KBM-7 (cell line): ENCODE measurements around the gene B4GALNT2.
"Not testable (repeated sequence)": the region's sequence is repeated elsewhere in the genome, so short reads cannot be mapped to it uniquely, and the experiment has no call there.

Source experiments
- DNase-seq: peaks from one replicate; pipeline ENCODE4 v3.0.0-alpha.2; 2015
- in situ Hi-C: fragments of 300-500 bp; cut with MboI; formaldehyde crosslinking; loops from 2 replicates; pipeline ENCODE4 v1.14.3; 2020; ENCODE audit warnings: low sequenced_read_pairs, low pct_unique_long_range_greater_than_20kb, mixed read lengths

B4GALNT2 gene

DNA sequence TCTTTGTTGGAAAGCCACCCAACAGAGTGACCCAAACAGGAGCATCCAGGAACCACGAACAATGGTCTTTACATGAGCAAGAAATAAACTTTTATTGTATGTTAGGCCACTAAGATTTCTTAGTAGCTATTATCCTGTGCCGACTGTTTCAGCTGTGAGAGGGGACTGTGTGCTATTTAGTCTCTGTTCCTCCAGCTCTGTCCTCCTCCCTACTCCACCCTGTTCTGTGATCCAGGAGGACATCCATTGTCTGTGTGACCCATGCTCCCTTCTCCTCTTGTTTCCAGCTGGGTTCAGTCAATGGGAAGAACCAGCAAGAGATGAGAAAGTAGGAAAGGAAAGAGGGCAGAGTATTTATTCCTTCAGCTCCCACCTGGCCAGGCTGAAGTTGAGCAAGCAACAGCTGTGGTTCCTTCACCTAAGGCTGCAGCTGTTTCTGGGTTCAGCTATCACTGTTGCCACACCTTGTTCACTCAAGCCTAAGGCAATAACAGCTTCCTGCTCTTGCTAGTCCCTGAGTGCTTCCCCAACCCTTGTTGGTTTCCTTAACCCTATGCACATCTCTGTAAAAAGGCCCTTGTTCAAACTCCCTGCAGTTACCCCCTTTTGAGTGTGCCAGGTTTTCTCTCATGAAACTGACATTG lies 14.9 kb upstream of the B4GALNT2 start:
- DNase-seq: no peak
- in situ Hi-C loops: no loop called here

DNA sequence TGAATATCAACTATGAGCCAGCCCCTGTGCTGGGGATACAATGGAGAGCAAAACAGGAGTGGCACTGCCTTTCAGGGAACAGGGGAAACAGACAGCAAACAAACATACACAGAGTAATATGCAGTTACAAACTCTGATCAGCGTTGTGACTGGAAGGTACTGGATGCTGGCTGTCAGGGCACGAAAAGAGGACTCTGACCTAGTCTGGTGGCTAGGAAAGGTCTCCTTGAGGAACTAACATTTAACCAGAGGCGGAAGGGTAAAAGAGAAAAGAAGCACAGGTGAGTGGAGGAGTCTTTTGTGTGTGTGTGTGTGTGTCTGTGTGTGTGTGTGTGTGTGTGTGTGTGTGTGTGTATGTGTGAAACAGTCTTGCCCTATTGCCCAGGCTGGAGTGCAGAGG lies 12.4 kb upstream of the B4GALNT2 start:
- in situ Hi-C loops: no loop called here
- DNase-seq: no peak

DNA sequence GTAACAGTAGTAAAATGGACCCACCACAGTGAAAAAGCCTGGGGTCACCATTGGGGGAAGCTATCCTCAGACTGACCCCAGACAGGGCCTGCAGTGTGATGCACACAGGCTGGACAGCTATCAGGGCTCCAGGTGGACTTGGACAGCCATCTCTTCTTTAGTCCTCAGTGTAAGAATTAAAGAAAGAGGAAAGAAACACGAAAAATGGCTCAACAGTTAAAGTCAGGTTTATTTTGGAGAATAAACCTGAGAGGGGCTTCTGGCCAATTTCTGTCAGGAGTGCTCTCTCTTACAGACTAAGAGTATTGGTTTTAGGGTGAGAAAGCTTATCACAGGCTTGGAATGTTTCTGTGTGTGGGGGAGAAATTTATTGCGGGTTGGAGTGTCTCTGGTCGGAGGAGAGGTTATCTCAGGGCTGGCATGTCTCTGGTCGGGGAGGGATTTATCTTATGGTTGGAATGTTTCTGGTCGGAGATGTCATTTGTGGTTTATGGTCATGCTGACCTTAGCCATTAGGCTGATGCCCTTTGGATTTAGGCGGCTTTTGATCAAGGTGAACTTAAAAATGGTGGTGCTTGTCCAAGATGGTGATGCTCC lies 10.8 kb upstream of the B4GALNT2 start:
- DNase-seq: no peak
- in situ Hi-C loops: no loop called here

DNA sequence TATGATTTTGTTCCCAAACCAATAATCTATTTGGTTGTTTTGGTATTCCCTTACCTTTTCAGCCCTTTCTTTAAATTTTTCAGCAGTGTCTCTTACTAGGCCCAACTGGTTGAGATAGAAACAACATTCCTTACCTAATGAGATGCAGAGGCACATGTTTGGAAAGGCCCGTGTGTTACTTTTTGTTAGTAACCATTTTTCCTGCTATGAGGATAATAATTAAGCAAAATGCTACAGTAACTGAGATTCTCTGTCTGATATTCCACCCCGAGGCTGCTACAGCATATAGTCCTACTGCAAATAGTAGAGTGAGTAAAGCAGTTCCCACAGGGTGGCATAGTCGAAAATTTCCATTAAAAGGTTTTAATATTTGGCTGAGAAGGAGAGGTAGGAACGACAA lies 10.0 kb upstream of the B4GALNT2 start:
- no peak for DNase-seq
- in situ Hi-C loops: no loop called here

DNA sequence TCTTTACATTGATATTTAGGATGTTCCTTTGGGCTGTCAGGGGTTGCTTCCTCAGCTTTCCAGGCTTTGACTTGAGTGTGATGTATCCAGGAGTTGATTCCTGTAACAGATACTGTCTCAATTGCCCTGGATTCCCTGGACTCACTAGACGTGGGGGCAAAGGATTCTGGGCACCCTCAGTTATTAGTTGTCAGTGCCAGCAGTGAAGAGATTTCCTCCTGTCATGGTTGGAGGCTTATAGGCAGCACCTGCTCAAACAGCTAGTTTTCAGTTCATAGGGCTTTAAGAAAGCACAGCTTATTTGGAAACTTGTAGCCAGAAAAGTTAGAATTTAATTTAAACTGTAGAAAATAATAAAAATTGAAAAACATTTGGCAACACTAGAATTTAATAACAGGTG lies 9.5 kb upstream of the B4GALNT2 start:
- DNase-seq: no peak
- in situ Hi-C loops: no loop called here

DNA sequence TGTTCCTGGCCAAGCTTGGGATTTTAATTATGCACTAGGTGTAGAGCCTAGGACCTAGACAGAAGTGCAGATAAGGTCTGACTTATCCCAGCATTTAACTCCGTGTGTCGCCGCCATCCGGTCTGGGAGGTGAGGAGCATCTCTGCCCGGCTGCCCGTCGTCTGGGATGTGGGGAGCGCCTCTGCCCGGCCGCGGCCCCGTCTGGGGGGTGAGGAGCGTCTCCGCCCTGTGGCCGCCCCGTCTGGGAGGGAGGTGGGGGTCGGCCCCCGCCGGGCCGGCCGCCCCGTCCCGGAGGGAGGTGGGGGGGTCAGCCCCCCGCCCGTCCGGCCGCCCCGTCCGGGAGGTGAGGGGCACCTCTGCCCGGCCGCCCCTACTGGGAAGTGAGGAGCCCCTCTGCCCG lies 7.1 kb upstream of the B4GALNT2 start:
- no peak for DNase-seq
- in situ Hi-C loops: no loop called here

DNA sequence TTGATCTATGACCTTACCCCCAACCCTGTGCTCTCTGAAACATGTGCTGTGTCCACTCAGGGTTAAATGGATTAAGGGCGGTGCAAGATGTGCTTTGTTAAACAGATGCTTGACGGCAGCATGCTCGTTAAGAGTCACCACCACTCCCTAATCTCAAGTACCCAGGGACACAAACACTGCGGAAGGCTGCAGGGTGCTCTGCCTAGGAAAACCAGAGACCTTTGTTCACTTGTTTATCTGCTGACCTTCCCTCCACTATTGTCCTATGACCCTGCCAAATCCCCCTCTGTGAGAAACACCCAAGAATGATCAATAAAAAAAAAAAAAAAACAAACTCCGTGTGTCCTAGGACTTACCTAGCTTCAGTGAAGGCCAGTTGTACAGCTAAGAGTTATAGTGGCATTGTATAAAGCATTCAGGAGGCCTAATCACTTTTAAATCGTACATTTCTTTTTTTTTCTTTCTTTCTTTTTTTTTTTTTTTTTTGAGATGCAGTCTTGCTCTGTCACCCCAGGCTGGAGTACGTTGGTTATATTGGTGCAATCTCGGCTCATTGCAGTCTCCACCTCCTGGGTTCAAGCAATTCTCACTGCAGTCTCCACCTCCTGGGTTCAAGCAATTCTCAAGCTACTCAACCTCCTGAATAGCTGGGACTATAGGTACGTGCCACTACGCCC lies 6.2 kb upstream of the B4GALNT2 start:
- in situ Hi-C loops, DNase-seq: not testable (repeated sequence)

DNA sequence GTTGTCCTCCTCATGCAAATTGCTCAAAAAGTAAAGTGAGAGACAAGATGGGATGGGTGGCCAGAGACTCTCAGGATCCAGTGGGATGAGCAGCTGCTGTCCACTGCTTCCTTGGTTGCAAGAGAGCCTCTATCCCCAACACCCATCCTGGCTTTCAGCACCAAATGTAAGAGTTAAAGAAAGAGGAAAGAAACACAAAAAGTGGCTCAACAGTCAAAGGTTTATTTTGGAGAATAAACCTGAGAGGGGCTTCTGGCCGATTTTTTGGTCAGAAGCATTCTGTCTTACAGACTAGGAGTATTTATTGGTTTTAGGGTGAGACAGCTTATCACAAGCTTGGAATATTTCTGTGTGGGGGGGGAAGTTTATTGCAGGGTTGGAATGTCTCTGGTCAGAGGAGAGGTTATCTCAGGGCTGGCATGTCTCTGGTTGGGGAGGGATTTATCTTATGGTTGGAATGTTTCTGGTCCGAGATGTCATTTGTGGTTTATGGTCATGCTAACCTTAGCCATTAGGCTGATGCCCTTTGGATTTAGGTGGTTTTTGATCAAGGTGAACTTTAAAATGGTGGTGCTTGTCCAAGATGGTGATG lies 3.1 kb upstream of the B4GALNT2 start:
- in situ Hi-C loops, DNase-seq: not testable (repeated sequence)

DNA sequence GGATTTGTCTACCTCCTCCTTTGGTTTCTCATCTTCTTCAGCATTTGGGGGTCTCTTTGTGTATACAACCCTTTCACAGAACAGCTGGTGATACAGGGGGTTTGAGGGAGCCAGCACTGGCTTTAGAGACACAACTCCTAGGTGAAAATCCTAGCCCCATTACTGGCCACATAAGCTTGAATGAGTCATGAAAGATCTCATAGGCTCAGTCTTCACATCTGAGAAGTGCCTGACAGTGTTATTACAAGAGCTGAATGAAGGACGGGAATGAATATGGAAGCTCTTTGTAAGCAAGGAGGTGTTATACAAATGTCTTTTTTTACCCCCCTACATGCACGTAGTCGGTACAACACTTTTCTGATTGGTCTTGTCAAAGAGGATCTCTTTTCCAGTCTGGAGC lies 1.7 kb upstream of the B4GALNT2 start:
- DNase-seq: no peak
- in situ Hi-C loops: no loop called here

DNA sequence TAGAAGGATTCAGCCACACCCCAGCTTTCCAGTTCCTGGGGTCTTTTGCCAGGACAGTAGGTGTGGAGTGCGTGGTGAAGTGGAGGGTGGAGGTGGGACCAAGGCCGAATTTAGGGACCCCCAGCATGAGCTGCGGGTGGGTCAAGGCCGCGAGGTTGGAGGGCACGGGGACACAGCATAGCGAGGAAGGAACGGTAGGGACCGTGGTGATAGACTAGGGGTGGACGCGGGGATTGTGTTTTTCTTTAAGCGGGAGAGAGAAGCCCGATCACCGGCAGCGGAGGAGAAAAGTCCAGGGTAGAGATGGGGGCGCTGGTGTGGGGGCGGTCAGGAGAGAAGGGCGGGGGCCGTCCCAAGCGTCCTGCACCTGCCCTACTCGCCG lies 261 bp upstream of the B4GALNT2 start:
- in situ Hi-C loops: no loop called here
- no peak for DNase-seq

DNA sequence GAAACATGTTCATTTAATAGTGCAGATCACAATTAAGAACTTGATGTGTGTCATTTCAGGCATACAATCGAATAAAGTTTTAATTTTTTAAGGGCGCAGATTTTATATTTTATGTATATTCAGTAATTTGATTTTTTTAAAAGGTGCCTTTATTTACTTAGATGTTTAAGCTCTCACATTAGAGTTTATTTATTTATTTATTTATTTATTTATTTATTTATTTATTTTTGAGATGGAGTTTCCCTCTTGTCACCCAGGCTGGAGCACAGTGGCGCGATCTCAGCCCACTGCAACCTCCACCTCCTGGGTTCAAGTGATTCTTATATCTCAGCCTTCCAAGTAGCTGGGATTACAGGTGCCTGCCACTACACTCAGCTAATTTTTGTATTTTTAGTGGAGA lies 3.8 kb downstream of the B4GALNT2 start:
- in situ Hi-C loops: no loop called here
- no peak for DNase-seq

DNA sequence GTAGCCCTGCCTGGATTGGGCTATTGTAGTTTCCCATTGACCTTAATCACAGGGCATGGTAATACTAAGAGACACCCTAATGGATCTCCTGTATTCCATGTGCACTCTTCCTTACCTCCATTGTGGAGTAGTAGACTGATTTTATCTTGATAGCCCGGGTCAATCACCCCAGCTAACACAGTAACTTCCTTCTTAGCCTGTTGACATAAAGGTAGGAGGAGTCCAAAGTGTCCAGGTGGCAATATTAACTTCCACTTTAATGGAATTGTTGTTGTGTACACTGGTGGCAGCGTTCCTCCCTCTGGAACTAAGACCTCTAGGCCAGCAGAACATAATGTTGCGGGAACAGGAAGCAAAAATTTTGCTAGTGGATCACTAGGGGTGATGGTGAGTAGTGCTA lies 13.1 kb downstream of the B4GALNT2 start:
- DNase-seq, in situ Hi-C loops: not testable (repeated sequence)

DNA sequence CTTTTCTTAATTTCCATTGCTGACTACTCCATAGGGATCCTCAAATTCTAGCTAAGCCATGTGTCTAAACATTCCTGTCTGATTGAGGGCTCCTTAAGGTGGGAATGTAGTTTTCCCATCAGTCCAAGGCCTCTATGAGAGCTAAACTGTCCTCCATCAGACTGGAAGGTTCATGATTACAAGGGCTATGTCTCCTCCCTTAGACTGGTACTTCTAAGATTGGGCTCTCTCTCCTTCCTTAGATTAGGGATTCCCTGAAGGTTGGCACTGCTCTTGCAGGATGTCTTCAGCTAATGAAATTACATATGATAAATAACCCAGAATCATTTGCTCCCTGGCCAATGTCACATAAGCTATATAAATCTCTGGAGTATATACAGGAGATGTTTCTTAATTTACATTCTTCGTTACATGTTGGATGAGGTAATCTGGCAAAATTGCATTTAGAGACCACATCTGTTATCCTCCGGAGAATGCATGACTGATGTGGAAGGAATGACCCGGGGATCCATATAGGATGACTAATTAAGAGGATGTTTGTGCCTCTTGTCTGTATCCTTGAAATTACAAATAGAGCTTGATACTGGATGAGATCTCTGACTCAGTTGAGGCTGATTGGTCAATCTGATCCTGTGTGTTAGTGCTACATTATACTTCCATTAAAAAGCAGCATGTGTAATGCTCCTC lies 14.2 kb downstream of the B4GALNT2 start:
- no peak for DNase-seq
- in situ Hi-C loops: no loop called here

DNA sequence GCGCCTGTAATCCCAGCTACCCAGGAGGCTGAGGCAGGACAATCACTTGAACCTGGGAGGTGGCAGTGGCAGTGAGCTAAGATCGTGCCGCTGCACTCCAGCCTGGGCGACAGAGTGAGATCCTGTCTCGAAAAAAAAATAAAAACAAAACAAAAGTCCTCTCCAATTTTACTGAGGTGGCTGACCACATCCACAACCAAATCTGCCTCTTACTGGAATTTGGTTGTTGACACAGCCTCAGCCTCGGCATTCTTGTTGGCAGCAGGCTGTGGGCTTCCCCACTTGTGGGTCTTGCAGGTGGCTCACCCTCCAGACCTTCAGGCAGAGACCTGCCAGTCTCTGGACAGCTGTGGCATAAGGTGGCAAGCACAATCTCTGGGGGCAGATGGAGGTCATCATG lies 15.6 kb downstream of the B4GALNT2 start:
- no peak for DNase-seq
- in situ Hi-C loops: no loop called here

DNA sequence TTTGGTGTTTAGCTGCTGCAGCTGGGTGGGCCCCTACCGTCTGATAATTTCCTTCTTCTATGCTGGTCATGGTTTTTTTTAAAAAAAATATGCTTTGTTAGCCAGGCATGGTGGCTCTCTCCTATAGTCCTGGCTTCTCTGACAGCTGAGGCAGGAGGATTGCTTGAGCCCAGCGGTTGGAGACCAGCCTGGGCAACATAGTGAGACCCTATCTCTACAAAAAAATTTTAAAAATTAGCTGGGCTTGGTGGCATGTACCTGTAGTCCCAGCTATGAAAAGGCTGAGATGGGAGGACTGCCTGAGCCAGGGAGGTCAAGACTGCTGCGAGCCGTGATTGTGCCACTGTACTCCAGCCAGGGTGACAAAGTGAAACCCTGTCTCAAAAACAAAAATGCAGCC lies 19.4 kb downstream of the B4GALNT2 start:
- no peak for DNase-seq
- in situ Hi-C loops: no loop called here

DNA sequence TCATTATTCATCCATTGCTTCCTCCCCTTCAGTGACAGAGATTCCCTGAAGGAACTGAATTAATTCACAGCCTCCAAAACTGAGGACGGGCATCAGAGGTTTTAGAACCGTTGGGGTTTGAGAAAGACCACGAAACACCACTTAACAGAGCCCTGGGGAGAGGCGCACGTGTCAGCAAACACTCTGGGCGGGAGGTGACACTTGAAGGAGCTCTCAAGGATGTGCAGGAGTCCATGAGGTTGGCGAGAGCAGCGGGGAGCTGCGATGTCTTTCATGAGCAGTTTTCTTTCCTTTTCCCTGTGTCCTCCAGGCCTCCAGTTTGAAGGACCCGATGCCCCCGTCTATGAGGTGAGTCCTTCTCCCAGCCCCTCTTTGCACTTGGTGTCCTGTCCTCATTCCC lies 23.7 kb downstream of the B4GALNT2 start:
- DNase-seq: no peak
- in situ Hi-C loops: no loop called here

DNA sequence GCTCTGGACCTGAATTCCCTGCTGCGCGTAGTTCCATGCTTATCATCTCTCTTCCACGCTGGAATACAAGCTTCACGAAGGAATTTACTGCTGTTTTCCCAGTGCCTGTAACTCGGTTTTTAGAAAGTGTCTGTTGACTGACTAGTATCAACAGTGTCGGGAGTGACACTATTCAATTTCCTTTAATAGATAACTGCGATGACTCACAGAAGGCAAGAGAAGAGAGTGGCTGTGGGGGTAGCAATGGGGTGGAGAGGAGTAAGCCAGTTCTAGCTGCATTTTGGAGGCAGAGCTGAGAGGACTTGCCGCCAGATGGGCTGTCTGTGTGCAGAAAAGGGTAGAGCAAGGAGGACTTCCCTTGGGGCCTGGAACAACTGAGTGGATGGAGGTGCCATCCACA lies 25.2 kb downstream of the B4GALNT2 start:
- in situ Hi-C loops: no loop called here

DNA sequence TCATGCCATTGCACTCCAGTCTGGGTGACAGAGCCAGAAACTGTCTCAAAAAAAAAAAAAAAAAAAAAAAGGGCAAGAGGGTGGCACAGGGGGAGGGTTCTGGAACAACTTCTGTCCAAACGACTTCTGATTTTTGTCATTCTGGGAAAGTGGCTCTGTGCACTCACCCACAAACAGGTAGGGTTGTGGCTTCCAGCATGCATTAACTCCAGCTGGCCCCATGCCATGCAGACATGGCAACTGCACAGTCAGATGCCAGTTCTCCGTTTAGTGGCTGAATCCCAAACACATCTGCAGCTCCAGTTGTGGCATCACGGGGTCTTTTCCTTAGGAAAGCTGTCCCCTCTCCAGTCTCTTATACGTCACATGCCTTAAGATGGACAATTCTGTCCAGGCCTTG lies 30.3 kb downstream of the B4GALNT2 start:
- no peak for DNase-seq
- in situ Hi-C loops: no loop called here

More for the DNA sequence above, 25.2 kb downstream of the B4GALNT2 start:
- no peak for DNase-seq

DNA sequence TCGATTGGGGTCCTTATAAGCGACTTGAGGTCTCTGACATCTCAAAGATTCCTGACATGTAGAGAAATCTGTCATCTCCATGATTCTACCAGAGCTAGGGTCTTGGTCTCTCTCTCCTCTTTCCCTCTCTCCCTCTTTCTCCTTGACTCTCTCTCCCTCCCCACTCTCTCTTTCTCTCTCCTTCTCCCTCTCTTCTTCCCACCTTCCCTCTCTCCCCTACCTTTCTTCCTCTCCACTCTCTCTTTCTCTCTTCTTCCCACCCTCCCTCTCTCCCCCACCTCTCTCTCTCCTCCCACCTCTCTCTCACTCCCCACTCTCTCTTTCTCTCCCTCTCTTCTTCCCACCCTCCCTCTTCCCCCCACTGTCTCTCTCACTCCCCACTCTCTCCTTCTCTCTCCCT lies 32.6 kb downstream of the B4GALNT2 start:
- DNase-seq: no peak
- in situ Hi-C loops: no loop called here

DNA sequence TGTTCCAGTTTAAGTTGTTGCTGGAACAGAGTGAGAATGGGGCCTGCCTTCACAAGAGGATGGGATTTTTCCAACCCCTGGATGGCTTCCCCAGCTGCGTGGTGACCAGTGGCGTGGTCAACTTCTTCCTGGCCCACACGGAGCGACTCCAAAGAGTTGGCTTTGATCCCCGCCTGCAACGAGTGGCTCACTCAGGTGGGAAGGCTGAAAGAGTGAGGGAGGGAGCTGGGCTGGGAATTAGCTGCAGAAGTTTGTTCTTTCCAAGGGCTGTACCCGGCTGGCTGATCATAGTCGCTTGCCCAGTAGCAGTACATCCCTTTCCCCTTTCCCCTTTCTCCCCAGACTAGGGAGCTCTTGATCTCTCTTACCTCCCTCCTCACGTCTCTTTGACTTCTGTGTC lies 36.1 kb downstream of the B4GALNT2 start:
- DNase-seq: no peak
- in situ Hi-C loops: no loop called here
